G401 (cell line): Measurements from ENCODE around the gene APPBP2. TPM values are rescaled to one million over a fixed set of nuclear protein-coding genes. Genes with fewer than 3 reads are reported as not detected.
"Not testable (repeated sequence)": the region's sequence is repeated elsewhere in the genome, so short reads cannot be mapped to it uniquely, and the experiment has no call there.

ENCODE experiments used
- DNase-seq: peaks from one replicate; pipeline ENCODE4 v3.0.0-alpha.2; 2015; ENCODE audit warnings: low spot score
- in situ Hi-C: cut with HindIII; loops from 2 replicates; pipeline ENCODE4 v1.10.0; 2016; ENCODE audit warnings: low sequenced_read_pairs, mixed read lengths
- total RNA-seq: library from RNA; depleted of rRNA; stranded (reverse); fragments of >200 nt; shearing (Covaris generic); gene quantifications from 2 replicates; pipeline ENCODE4 v1.2.3, GENCODE V29; 2014

APPBP2 gene
- total RNA-seq, 1 experiment from 2014 or later, result 34.7 TPM

- in situ Hi-C loops, result no loop called here
- no peak for DNase-seq
Observed at GRCh38 chr17:60535382-60536279, 9.6 kb upstream of the APPBP2 start.

- DNase-seq, result no peak
- in situ Hi-C loops, result no loop called here
Observed at GRCh38 chr17:60534613-60535157, 8.6 kb upstream of the APPBP2 start.

- no peak for DNase-seq
- in situ Hi-C loops, result no loop called here
Observed at GRCh38 chr17:60534010-60534555, 8.0 kb upstream of the APPBP2 start.

GRCh38 chr17:60529806-60530205 is 3.8 kb upstream of the APPBP2 start:
- no peak for DNase-seq
- in situ Hi-C loops, result no loop called here

- in situ Hi-C loops, result no loop called here
- no peak for DNase-seq
Observed at GRCh38 chr17:60528828-60529227, 2.8 kb upstream of the APPBP2 start.

GRCh38 chr17:60527701-60528100 is 1.7 kb upstream of the APPBP2 start:
- no peak for DNase-seq
- in situ Hi-C loops, result no loop called here

GRCh38 chr17:60526726-60527125 is 684 bp upstream of the APPBP2 start:
- in situ Hi-C loops, result no loop called here
- DNase-seq, result no peak

GRCh38 chr17:60525328-60525684 is 736 bp downstream of the APPBP2 start:
- in situ Hi-C loops, result no loop called here
- DNase-seq, result no peak

- in situ Hi-C loops, result no loop called here
- no peak for DNase-seq
Observed at GRCh38 chr17:60524463-60525327, 1.3 kb downstream of the APPBP2 start.

GRCh38 chr17:60523822-60524221 is 2.2 kb downstream of the APPBP2 start:
- in situ Hi-C loops, result no loop called here

GRCh38 chr17:60522889-60523626 is 3.0 kb downstream of the APPBP2 start:
- DNase-seq, result no peak
- in situ Hi-C loops, result no loop called here

More at GRCh38 chr17:60523822-60524221, 2.2 kb downstream of the APPBP2 start:
- DNase-seq, result no peak

GRCh38 chr17:60519795-60520194 is 6.2 kb downstream of the APPBP2 start:
- in situ Hi-C loops, result no loop called here
- no peak for DNase-seq

GRCh38 chr17:60515683-60516082 is 10.4 kb downstream of the APPBP2 start:
- DNase-seq, in situ Hi-C loops: not testable (repeated sequence)

- in situ Hi-C loops, DNase-seq: not testable (repeated sequence)
Observed at GRCh38 chr17:60515199-60515598, 10.8 kb downstream of the APPBP2 start.

GRCh38 chr17:60514500-60514899 is 11.5 kb downstream of the APPBP2 start:
- DNase-seq, result no peak
- in situ Hi-C loops, result no loop called here

- DNase-seq, result no peak
- in situ Hi-C loops, result no loop called here
Observed at GRCh38 chr17:60514053-60514452, 12.0 kb downstream of the APPBP2 start.

- peak; percentile 25 for DNase-seq
Observed at GRCh38 chr17:60513014-60513413, 13.0 kb downstream of the APPBP2 start.

GRCh38 chr17:60510723-60511122 is 15.3 kb downstream of the APPBP2 start:
- in situ Hi-C loops, result no loop called here

More at GRCh38 chr17:60513014-60513413, 13.0 kb downstream of the APPBP2 start:
- in situ Hi-C loops, result no loop called here

GRCh38 chr17:60510031-60510430 is 16.0 kb downstream of the APPBP2 start:
- in situ Hi-C loops, result no loop called here
- DNase-seq, result no peak

More at GRCh38 chr17:60510723-60511122, 15.3 kb downstream of the APPBP2 start:
- DNase-seq, result no peak
